Left forelimb (tissue), 1 donor: ENCODE results near the gene PLPPR5.

Source experiments
- DNase-seq: peaks from one replicate; pipeline ENCODE4 v3.0.0-alpha.2; 2018; ENCODE audit warnings: low spot score

Gene PLPPR5

GRCh38 chr1:98842241-98842640 lies 162.4 kb downstream of the PLPPR5 start:
- no peak for DNase-seq
